A549 (cell line): ENCODE measurements around the gene TRIM59.

Experiments used
- CTCF ChIP-seq: fragments of >200 bp; sonication (Bioruptor Twin); formaldehyde crosslinking; IDR thresholded peaks from 3 replicates; pipeline ENCODE4 v1.5.1; 2016
- USF2 ChIP-seq: fragments of 450-650 bp; IDR thresholded peaks from 2 replicates; pipeline ENCODE4 v1.6.1; 2014; ENCODE audit warnings: antibody characterized with exemption

- TF ChIP-seq USF2 (no peak), CTCF (no peak)
These were observed 50.2 kb downstream of the TRIM59 start, which contains the start of the genes IFT80 and SMC4 for GRCh38 chr3:160399125-160400029.
